ENCODE measurements around the gene PGF. TPM values are rescaled to one million over a fixed set of nuclear protein-coding genes. Genes with fewer than 3 reads are reported as not detected.

PGF gene
- total RNA-seq, 2 experiments from 2014 or later: 0.21 TPM; not detected in 1

DNA sequence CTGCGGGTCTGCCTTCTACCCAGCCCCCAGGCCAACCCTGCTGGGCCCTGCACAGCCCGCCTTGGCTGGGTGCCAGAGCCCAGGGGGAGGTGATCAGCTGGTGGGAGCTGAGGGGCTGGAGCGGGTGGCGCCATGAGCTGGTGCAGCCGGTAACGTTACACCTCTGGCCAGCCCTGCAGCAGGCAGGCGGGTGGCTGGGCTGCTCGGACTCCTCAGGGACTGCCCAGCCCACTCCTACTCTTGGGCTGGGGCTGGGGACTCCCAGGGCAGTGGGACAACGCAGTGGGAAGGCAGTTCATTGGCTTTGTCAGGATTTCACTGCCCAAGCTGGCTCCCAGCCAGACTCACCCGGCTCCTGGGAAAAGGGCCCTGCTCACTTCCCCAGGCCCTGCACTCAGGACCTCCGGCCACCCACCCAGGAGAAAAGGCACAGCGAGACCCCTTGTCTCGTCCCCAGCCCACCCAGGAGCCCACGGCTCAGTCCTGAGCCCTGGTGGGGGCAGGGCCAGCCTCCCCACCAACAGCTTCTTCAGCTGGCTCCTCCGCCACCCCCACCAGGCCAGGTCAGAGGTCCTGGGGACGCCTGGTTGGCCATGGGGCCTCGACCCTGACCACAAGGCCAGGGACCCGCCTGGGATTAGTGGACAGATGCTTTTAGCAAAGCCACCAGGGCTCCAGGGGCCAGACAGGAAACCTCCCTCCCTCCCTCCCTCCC is 1.0 kb downstream of the PGF start:
- DNase-seq: no peak
- Mint-ChIP-seq H3K27ac (no peak overlapping the region), H3K36me3 (no peaks in the 10 kb centered on the region), H3K9me3 (no peaks in the 10 kb centered on the region), H3K4me1 (no peaks in the 10 kb centered on the region), H3K4me3 (no peak overlapping the region), H3K27me3 (peaks cover 14% of the 10 kb centered on the region)

DNA sequence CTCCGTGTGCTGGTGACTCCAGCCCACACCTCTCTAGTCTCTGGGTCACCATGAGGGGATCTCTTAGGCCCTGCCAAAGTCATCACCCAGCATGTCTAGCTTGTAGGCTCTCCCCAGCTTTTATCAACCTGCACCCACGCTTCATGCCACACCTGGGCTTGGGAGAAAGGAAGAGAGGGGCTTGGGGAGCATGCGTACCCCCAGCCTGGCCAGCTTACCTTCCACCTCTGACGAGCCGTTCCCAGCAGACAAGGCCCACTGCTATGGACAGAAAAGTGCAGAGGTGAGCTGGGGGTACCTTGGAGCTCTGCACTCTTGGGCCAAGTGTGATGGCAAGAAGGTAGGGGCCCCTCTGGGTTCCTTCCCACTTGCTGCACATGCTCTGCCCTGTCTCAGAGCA is 1.7 kb downstream of the PGF start:
- no peak overlapping the region for H3K27ac Mint-ChIP-seq
- peaks cover 14% of the 10 kb centered on the region for H3K27me3 Mint-ChIP-seq
- DNase-seq: no peak
- H3K9me3 Mint-ChIP-seq: no peaks in the 10 kb centered on the region
- H3K4me1 Mint-ChIP-seq: no peaks in the 10 kb centered on the region
- no peak overlapping the region for H3K4me3 Mint-ChIP-seq
- H3K36me3 Mint-ChIP-seq: no peaks in the 10 kb centered on the region

DNA sequence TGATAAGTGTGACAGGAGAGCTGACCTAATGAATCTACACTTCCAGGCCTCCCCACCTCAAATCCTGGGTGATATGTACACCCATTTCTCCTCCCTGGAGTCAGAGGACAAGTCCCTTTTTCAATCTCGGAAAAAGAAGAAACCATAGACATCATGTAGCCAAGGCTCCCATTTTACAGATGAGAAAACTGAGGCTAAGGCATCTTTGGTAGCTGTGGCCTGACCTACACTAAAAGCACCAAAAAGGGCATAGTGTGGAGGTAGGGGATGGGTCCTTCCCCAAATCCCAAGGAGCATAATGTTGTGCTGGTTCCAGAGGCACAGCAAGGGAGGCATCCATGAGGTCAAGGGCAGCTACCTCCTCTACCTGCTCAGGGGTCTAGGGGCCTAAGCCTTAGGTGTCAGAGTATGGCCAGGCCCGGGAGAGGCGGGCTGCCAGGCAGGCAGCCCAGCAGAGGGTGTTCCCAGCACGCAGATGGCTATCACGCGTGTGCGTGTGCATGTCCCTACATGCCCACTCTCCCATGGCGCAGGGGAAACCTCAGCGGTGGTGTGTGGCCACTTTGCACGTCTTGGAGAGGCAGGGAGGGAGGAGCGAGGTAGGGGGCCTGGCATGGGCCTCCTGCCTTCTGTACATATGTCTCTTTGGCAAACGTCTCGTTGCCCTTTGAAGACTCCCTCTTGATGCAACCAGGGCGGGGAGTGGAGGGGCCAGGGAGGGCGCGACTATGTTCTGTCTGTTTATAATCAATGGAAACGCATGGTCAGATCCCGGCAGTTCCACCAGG is 2.5 kb downstream of the PGF start:
- no peak for DNase-seq
- H3K4me1 Mint-ChIP-seq: no peaks in the 10 kb centered on the region
- H3K36me3 Mint-ChIP-seq: no peaks in the 10 kb centered on the region
- H3K27ac Mint-ChIP-seq: no peak overlapping the region
- H3K4me3 Mint-ChIP-seq: no peak overlapping the region
- peaks cover 14% of the 10 kb centered on the region for H3K27me3 Mint-ChIP-seq
- no peaks in the 10 kb centered on the region for H3K9me3 Mint-ChIP-seq

DNA sequence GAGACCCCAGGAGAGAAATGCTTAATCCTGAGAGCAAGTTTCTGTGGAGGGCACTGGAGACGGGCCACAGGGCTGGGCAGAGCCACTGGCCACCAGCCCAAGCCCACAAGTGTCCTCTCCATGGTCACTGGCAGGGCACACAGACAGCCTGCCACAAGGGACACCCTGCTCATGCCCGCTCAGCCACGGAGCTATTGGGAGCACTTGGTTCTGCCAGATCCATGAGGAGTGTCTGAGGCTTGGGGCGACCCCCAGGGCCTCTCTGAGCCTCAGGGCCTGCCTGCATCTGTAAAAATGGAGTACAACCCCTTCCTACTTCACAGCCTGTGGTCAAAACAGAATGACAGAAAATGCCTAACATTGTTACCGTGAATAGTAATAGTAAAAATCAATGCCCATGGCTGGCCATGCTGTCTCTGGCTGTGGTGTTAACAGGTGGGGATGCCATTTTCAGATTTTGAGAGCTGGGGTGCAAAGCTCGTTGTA is 3.2 kb downstream of the PGF start:
- Mint-ChIP-seq H3K36me3 (no peaks in the 10 kb centered on the region), H3K27me3 (peaks cover 14% of the 10 kb centered on the region), H3K4me3 (no peak overlapping the region), H3K27ac (no peak overlapping the region), H3K9me3 (no peaks in the 10 kb centered on the region), H3K4me1 (no peaks in the 10 kb centered on the region)
- DNase-seq: no peak

DNA sequence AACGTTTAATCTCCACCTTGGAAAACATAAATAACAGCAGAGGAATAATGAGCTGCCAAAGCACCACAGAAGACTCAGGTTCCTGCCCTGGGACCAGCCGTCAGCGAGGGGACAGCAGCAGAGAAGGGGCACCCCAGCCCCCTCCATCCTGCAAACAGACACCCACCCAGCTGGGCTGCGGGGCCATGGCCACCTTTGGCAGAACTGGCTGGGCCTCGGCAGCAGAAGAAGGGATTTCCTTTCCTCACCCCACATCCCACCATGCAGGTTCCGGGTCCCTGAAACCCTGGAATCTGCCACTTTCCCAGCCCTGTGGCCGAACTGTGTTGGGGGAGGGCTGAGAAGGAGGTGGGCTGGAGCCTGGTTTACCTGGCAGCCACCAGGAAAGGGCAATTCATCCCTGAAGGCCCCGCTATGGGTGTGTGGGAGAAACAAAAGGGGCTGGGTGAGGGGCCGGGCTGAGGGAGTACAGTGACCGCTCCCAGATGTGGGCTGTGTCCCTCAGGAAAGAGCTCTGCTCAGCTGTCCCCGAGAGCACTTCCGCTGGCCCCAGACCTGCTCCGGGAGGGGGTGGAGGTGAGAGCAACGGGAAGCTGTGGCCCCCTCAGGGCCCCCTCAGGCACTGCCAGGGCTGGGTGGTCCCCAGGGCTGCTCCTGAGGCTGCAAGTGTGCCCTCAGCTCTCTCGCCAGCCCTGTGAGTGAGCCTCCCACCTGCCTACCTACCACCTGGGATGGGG is 3.8 kb downstream of the PGF start:
- DNase-seq: no peak
- no peaks in the 10 kb centered on the region for H3K36me3 Mint-ChIP-seq
- peaks cover under 1% of the 10 kb centered on the region for H3K4me1 Mint-ChIP-seq
- H3K27ac Mint-ChIP-seq: no peak overlapping the region
- no peak overlapping the region for H3K4me3 Mint-ChIP-seq
- H3K27me3 Mint-ChIP-seq: peaks cover 13% of the 10 kb centered on the region
- no peaks in the 10 kb centered on the region for H3K9me3 Mint-ChIP-seq

DNA sequence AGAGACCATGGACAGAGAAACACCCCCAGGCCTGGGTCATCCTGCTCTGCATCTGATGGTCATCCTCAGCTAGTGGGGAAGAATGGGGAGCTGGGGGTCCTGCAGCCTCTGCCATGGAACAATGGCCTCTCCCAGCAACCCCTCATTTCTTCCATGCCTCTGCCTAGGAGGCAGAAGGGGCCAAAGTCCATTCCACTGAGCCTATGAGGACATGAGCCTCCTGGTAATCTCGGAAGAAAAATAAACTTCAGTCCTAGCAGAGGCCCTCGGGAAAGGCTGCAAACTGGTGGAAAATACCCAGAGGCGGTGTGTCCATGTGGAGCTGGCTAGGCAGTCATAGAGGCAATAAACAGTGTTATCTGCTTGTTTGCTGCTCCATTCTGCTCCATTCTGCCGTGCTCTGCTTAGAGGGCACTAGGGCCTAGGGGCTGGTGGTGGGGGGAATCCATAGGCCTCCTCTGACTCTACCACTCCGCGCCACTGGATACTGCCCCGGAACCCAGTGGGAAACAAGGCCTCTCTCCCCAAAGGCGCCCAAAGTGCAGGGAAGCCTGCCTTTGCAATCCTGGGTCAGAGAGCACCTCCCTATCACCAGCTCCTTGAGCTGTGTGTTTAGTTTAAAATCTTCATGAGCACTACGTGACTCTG is 4.5 kb downstream of the PGF start:
- H3K36me3 Mint-ChIP-seq: no peaks in the 10 kb centered on the region
- no peak overlapping the region for H3K27ac Mint-ChIP-seq
- DNase-seq: no peak
- H3K4me3 Mint-ChIP-seq: no peak overlapping the region
- peaks cover 5% of the 10 kb centered on the region for H3K4me1 Mint-ChIP-seq
- peaks cover 9% of the 10 kb centered on the region for H3K27me3 Mint-ChIP-seq
- H3K9me3 Mint-ChIP-seq: no peaks in the 10 kb centered on the region

DNA sequence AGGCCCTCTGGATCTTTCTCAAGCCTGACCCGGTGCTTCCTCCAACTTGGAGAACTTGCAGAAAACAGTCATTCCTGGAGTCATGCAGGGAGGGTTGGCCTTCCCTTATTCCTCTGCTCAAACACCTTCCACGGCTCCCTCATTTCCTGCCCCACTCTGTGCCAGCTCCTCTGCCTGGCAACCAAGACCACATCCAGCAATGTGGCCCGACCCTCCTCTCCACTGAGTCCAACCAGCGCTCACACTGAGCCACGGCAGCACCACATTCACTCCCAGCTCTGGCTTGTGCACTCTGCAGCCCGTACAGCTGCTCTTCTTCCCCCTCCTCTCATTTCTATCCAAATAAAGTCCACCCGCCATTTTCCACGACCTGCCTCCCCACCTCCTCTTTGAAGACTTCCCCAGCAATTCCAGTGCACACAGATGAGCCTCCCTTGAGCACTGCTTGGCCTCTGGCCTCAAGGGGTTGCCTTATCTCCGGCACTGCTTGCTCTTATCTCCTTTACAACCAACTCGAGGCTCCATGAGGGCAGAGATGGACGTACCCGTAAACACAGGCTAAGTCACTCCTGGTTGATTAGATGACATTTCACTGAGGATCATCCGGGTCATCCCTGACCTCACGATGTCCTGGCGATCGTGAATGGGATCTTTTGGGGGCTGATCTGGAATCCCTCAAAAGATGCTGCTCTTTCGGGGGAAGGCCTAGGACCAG is 5.4 kb downstream of the PGF start:
- H3K27me3 Mint-ChIP-seq: peaks cover 9% of the 10 kb centered on the region
- H3K27ac Mint-ChIP-seq: no peak overlapping the region
- peaks cover 5% of the 10 kb centered on the region for H3K4me1 Mint-ChIP-seq
- no peaks in the 10 kb centered on the region for H3K36me3 Mint-ChIP-seq
- no peak overlapping the region for H3K4me3 Mint-ChIP-seq
- H3K9me3 Mint-ChIP-seq: no peaks in the 10 kb centered on the region
- DNase-seq: no peak

DNA sequence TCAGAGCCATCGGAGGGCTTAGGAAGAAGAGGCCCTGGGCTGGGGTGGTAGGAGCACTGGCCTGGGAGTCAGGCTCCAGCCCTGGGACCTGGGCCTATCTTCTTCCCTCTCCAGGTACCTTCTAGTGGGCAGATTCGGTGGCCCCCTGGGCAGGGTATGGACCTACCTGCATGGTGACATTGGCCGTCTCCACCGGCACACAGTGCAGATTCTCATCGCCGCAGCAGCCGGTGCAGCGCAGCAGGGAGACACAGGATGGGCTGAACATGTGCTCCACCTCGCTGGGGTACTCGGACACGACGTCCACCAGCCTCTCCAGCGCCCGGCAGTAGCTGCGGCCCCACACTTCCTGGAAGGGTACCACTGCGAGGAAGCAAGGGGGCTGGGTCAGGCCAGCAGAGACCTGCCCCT is 6.2 kb downstream of the PGF start:
- Mint-ChIP-seq H3K27ac (no peak overlapping the region), H3K4me1 (peaks cover 5% of the 10 kb centered on the region), H3K27me3 (peaks cover 9% of the 10 kb centered on the region), H3K9me3 (no peaks in the 10 kb centered on the region), H3K4me3 (no peak overlapping the region), H3K36me3 (no peaks in the 10 kb centered on the region)
- DNase-seq: no peak

DNA sequence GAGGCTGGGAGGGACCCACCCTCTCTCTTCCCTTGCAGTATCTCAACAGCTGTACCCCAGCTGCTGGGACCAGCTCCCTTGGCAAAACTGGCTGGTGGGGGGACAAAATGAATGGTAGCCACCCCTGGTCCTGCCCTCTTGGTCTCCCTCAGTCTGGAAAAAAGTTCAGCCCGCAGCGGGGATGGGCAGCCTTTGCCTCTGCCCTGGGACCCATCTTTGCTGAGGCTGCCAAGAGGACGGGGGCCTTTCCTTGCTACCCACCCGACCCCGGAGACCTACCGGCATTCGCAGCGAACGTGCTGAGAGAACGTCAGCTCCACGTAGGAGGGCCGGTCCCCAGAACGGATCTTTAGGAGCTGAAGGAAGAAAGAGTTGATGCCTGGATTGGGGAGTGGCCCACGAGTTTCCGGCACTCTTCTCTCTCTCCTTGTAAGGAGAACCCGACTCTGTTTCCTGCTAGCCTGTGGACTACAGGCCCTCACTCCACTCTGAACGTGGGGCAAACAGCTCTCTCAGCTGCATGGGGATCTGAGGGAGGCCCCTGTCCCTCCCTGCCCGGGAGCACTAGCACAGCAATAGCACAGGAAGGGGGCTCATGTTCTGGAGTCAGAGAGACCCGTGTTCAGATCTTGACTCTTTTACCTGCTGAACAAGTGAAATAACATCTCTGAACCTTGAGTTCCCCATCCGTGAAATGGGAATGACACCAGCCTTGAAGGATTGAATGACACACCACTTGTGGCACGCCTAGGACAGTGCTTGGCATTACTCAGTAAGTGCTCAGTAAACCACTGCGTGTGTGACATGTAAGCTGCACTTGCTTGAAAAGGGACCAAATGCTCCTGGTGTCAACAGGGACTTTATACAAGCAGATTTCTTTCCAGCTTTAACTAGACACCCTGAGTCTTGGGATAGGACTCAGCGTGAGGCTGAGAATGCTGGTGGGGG is 6.9 kb downstream of the PGF start:
- DNase-seq: no peak
- Mint-ChIP-seq H3K4me1 (peaks cover 5% of the 10 kb centered on the region), H3K9me3 (no peaks in the 10 kb centered on the region), H3K27me3 (peaks cover 4% of the 10 kb centered on the region), H3K27ac (no peak overlapping the region), H3K4me3 (no peak overlapping the region), H3K36me3 (no peaks in the 10 kb centered on the region)

DNA sequence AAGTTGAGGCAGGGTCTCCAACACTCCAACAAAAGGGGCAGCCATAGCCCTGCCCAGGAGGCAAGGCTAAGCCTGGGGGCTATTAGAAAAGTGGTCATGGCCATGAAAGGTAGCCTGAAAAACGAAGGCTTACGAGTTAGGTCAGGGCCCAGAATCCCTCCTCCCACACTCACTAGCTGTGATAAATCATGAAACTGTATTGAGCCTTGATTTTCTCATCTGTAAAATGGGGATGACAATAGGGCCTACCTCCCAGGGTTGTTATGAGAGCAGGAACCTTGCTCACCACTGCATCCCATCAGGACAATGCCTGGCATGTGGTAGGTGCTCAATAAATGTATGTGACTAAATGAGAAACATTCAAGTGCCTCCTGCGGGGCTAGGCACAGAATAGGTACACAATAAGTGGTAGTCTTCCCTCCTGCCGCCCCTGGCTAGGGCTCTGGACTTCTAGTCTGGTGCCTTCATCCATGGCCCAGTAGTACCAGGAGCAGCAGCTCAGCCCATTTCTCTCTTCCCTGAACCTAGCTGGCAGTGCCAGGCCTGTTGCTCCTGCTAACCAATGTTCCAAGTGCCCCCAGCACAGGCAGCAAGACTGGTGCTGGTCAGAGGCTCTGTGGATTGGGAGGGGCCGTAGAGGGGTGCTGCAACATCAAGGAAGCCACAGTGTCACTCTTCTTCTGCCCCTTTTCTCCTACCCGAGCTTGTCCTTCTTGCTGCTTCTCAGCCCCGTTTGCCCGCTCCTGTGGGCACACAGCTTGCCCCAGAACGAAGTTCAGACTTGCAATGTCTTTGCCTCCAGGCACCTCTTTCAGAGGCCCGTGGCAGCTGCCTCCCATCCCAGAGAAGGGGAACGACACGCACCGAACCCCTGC is 7.8 kb downstream of the PGF start:
- no peak for DNase-seq
- Mint-ChIP-seq H3K4me1 (peaks cover 5% of the 10 kb centered on the region), H3K9me3 (no peaks in the 10 kb centered on the region), H3K27ac (no peak overlapping the region), H3K27me3 (no peaks in the 10 kb centered on the region), H3K36me3 (no peaks in the 10 kb centered on the region), H3K4me3 (no peak overlapping the region)

DNA sequence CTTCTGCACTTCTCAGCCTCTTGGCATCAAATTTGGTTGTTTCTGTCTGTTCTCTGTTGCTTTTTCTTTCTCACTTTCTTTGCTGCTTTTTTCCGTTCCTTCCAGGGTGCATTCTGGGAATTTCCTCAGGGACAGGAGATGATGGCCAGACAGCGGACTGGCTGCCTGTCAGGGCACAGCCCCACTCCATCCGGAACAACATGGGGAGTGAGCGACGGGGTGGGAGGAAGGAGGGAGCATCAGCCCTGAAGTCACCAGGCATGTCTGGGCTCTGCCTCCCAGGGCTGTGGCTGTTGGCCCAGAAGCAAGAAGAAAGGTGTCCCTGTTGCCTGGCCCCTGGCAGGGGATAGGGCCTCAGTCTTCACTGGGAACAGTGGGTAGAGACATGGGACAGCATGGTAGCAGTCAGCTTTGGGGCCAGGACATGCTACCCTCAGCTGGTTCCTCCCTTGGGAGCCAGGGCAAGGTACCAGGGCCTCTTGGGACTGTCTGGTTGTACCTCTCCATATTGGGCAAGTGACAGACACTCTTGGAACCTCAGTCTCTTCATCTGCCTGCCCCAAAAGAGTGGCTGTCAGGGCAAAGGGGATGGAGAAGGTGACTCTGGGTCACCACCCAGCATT is 8.6 kb downstream of the PGF start:
- Mint-ChIP-seq H3K27me3 (no peaks in the 10 kb centered on the region), H3K4me3 (no peak overlapping the region), H3K36me3 (no peaks in the 10 kb centered on the region), H3K27ac (no peak overlapping the region), H3K4me1 (peaks cover 10% of the 10 kb centered on the region), H3K9me3 (no peaks in the 10 kb centered on the region)
- no peak for DNase-seq

DNA sequence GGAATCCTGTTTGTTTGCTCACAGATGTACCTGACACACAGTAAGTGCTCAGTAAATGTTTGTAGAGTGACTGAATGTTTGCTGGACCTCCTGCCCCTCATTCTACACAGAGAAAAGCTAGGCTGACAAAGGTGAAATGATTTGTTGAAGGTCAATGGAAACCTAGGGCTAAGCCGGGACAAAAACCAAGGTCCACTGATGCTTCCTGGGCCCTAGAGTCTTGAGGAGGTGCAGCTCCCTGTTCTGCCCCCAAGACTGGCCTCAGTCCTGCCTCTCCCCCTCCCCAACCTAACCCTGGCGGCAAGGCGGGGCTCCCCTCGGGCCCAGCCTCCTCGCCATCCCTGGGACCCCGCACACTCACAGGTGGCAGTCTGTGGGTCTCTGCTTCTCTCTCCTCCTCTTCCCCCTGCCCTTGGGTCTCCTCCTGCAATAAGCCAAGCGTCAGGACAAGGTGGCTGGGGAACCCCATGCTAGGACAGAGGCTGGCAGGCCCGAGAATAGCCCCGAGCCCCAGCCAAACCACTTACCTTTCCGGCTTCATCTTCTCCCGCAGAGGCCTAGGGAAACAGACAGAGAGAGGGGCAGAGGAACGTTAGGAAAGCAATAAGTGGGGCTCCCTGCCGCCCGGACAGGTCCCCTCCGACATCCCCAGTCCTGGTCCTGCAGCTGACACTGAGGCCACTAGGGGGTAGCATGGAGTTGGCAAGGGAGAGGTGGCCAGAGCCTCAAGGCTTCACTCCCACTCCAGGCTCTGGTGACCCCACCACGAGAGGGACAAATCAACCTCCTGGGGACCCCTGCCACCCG is 9.3 kb downstream of the PGF start:
- peak; percentile 78 for DNase-seq
- Mint-ChIP-seq H3K36me3 (no peaks in the 10 kb centered on the region), H3K27ac (no peak overlapping the region), H3K9me3 (no peaks in the 10 kb centered on the region), H3K27me3 (no peaks in the 10 kb centered on the region), H3K4me3 (no peak overlapping the region), H3K4me1 (peaks cover 17% of the 10 kb centered on the region)
